A673 (cell line): Measurements from ENCODE around the gene TXLNA. TPM values are rescaled to one million over a fixed set of nuclear protein-coding genes. Genes with fewer than 3 reads are reported as not detected.

Source experiments
- BruUV-seq: library from RNA; stranded (reverse); fragments of 400-500 nt; replicated peaks from 2 replicates; lab custom pipeline; 2021; lab: Mats Ljungman, UMichigan
- CTCF ChIA-PET: fragments of 300-600 bp; sonication (Branson Sonifier 250); formaldehyde crosslinking; loops from one replicate; lab custom pipeline; 2022; ENCODE audit warnings: antibody characterized with exemption; lab: Charles Lee
- POLR2A ChIA-PET: fragments of 300-600 bp; sonication (Branson Sonifier 250); formaldehyde crosslinking; loops from one replicate; lab custom pipeline; 2022; ENCODE audit warnings: antibody characterized with exemption; ENCODE audit not compliant: low non-redundant PET; lab: Charles Lee
- DNase-seq: peaks from one replicate; pipeline ENCODE4 v3.0.0-alpha.2; 2015; ENCODE audit warnings: low spot score
- H3K27ac ChIP-seq: fragments of 200-600 bp; sonication (generic); 2 replicates; pipeline ENCODE4 v1.5.1; 2016; ENCODE audit warnings: mixed run types, low read depth, mild to moderate bottlenecking, mixed read lengths, antibody characterized with exemption, low read length; ENCODE audit not compliant: poor library complexity, severe bottlenecking
- H3K27me3 ChIP-seq: fragments of 200-600 bp; sonication (generic); replicated peaks from 2 replicates; pipeline ENCODE4 v1.6.1; 2017; ENCODE audit warnings: mixed run types, low read depth, mild to moderate bottlenecking, mixed read lengths, antibody characterized with exemption, low read length; ENCODE audit not compliant: insufficient read depth, poor library complexity
- H3K36me3 ChIP-seq: fragments of 200-600 bp; sonication (generic); 2 replicates; pipeline ENCODE4 v1.6.1; 2016; ENCODE audit warnings: mixed run types, mild to moderate bottlenecking, mixed read lengths, antibody characterized with exemption, low read length; ENCODE audit not compliant: insufficient read depth, poor library complexity, severe bottlenecking
- H3K4me1 ChIP-seq: fragments of 200-600 bp; sonication (generic); 2 replicates; pipeline ENCODE4 v1.6.1; 2017; ENCODE audit warnings: mixed run types, mild to moderate bottlenecking, mixed read lengths, antibody characterized with exemption, low read length; ENCODE audit not compliant: insufficient read depth, poor library complexity, severe bottlenecking
- H3K4me3 ChIP-seq: fragments of 200-600 bp; sonication (generic); 2 replicates; pipeline ENCODE4 v1.5.1; 2016; ENCODE audit warnings: low read depth, mixed run types, mild to moderate bottlenecking, mixed read lengths, low read length; ENCODE audit not compliant: poor library complexity, severe bottlenecking
- H3K9me3 ChIP-seq: fragments of 200-600 bp; sonication (generic); 2 replicates; pipeline ENCODE4 v1.6.1; 2016; ENCODE audit warnings: mixed run types, low read depth, mild to moderate bottlenecking, mixed read lengths, antibody characterized with exemption, low read length; ENCODE audit not compliant: poor library complexity, severe bottlenecking
- CTCF ChIP-seq: fragments of 300-800, 200-600 bp; sonication (generic); conservative IDR thresholded peaks from 2 replicates; pipeline ENCODE4 v1.5.1; 2017; ENCODE audit warnings: low read depth, mild to moderate bottlenecking, antibody characterized with exemption, low read length, moderate library complexity, mixed read lengths
- EZH2 ChIP-seq: fragments of 200-600 bp; sonication (generic); IDR thresholded peaks from 2 replicates; pipeline ENCODE4 v1.6.1; 2017; ENCODE audit warnings: borderline replicate concordance, low read depth, mild to moderate bottlenecking, mixed read lengths, antibody characterized with exemption, low read length; ENCODE audit not compliant: poor library complexity, severe bottlenecking
- intact Hi-C: fragments of 100-400 bp; cut with micrococcal nuclease; formaldehyde crosslinking; loops from one replicate; pipeline ENCODE4 v1.10.0; 2022; ENCODE audit not compliant: unreplicated experiment
- total RNA-seq: library from RNA; stranded (reverse); gene quantifications from 2 replicates; pipeline ENCODE4 v1.2.3, GENCODE V29; 2021

TXLNA gene
- total RNA-seq, 1 experiment from 2014 or later, result 62.7 TPM

GRCh38 chr1:32180186-32181060, 948 bp downstream of the TXLNA start:
- Histone ChIP-seq H3K27ac (peak overlapping the region; percentile 94), H3K27me3 (no peaks in the 10 kb centered on the region), H3K4me1 (peaks cover 14% of the 10 kb centered on the region), H3K36me3 (peaks cover 36% of the 10 kb centered on the region), H3K9me3 (no peaks in the 10 kb centered on the region), H3K4me3 (peak overlapping the region; percentile 52)
- DNase-seq, result peak; percentile 54
- TF ChIP-seq EZH2 (no peak), CTCF (no peak)
- intact Hi-C loops, result no loop called here
- BruUV-seq, result no TSS peak
- ChIA-PET CTCF (interaction anchor here (0.6 kb wide), 1 partner anchor 50 kb away, joined by 3 read pairs; no protein-coding TSS in a partner anchor), POLR2A (interaction anchor here (0.6 to 1.1 kb wide), 2 partner anchors 13 to 27 kb away, joined by 3 to 12 read pairs; no protein-coding TSS in a partner anchor)

- H3K27ac ChIP-seq, result peak overlapping the region; percentile 94
- peak overlapping the region; percentile 52 for H3K4me3 ChIP-seq
- H3K36me3 ChIP-seq, result peaks cover 39% of the 10 kb centered on the region
- POLR2A ChIA-PET, result no interaction called here
- H3K4me1 ChIP-seq, result peaks cover 16% of the 10 kb centered on the region
- BruUV-seq, result TSS peak; percentile 43
- H3K27me3 ChIP-seq, result no peaks in the 10 kb centered on the region
- intact Hi-C loops, result no loop called here
- H3K9me3 ChIP-seq, result no peaks in the 10 kb centered on the region
- no peak for DNase-seq
- CTCF ChIA-PET, result no interaction called here
- TF ChIP-seq EZH2 (no peak), CTCF (no peak)
These were observed 1.6 kb downstream of the TXLNA start for GRCh38 chr1:32181065-32181464.

GRCh38 chr1:32181563-32181962, 2.1 kb downstream of the TXLNA start:
- H3K36me3 ChIP-seq, result peaks cover 43% of the 10 kb centered on the region
- BruUV-seq, result no TSS peak
- intact Hi-C loops, result no loop called here
- ChIA-PET POLR2A (no interaction called here), CTCF (no interaction called here)
- DNase-seq, result no peak
- H3K9me3 ChIP-seq, result no peaks in the 10 kb centered on the region
- peak overlapping the region; percentile 52 for H3K4me3 ChIP-seq
- H3K27me3 ChIP-seq, result no peaks in the 10 kb centered on the region
- H3K27ac ChIP-seq, result peak overlapping the region; percentile 94
- peaks cover 19% of the 10 kb centered on the region for H3K4me1 ChIP-seq
- TF ChIP-seq CTCF (no peak), EZH2 (no peak)
